NT2/D1 (cell line): ENCODE measurements around the gene KLHL30.
A peak's percentile ranks its signal among the peaks of the same experiment; 100 is the strongest.

Experiments
- DNase-seq: peaks from one replicate; pipeline ENCODE4 v3.0.0-alpha.2; 2011; ENCODE audit warnings: low read depth, low spot score
- H3K27me3 ChIP-seq: 2 replicates; pipeline ENCODE4 v1.6.0; 2011; ENCODE audit warnings: mild to moderate bottlenecking; ENCODE audit not compliant: insufficient read length, insufficient read depth
- H3K36me3 ChIP-seq: 2 replicates; pipeline ENCODE4 v1.6.1; 2011; ENCODE audit warnings: mild to moderate bottlenecking, low read length, mixed read lengths; ENCODE audit not compliant: insufficient read depth, insufficient read length
- H3K4me1 ChIP-seq: 2 replicates; pipeline ENCODE4 v1.5.1; 2011; ENCODE audit not compliant: insufficient read depth, insufficient read length
- H3K4me3 ChIP-seq: 2 replicates; pipeline ENCODE4 v1.5.1; 2011; ENCODE audit warnings: low read depth; ENCODE audit not compliant: insufficient read length
- H3K9ac ChIP-seq: 2 replicates; pipeline ENCODE4 v1.6.0; 2011; ENCODE audit warnings: low read depth; ENCODE audit not compliant: insufficient read length
- H3K9me3 ChIP-seq: 2 replicates; pipeline ENCODE4 v1.5.1; 2011; ENCODE audit warnings: mild to moderate bottlenecking, low read length; ENCODE audit not compliant: insufficient read depth
- SUZ12 ChIP-seq: IDR thresholded peaks from 2 replicates; pipeline ENCODE4 v1.6.1; 2011; ENCODE audit not compliant: insufficient read length, insufficient read depth; ENCODE audit errors: extremely low read depth
- YY1 ChIP-seq: IDR thresholded peaks from 2 replicates; pipeline ENCODE4 v1.6.1; 2011; ENCODE audit not compliant: insufficient read length, insufficient read depth
- ZNF274 ChIP-seq: IDR thresholded peaks from 2 replicates; pipeline ENCODE4 v1.6.1; 2011; ENCODE audit warnings: mild to moderate bottlenecking, low read depth, low read length

The KLHL30 gene

DNA sequence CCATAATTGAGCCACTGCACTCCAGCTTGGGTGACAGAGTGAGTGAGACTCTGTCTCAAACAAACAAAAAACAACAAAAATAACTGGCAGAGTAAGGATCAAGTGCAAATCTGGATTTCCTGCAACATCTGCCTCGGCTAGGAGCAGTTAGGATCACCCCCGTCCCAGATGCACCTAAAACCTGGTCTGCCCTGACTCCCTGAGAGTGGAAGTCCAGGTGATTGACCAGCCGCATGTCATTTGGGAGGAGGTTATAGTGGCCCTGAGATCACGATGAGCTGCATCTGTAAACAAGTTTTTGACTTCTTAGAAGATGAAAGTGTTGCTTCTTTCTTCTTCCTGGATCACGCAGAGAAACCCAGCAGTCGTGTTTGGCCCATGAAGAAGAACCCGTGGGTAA lies 43.3 kb upstream of the KLHL30 start:
- no peak for DNase-seq
- H3K9ac ChIP-seq = no peak overlapping the region
- H3K36me3 ChIP-seq = peaks cover 37% of the 10 kb centered on the region
- peaks cover 16% of the 10 kb centered on the region for H3K4me1 ChIP-seq
- H3K4me3 ChIP-seq = no peak overlapping the region
- H3K9me3 ChIP-seq = no peaks in the 10 kb centered on the region; the same call in 1 of the 2 replicates
- no peaks in the 10 kb centered on the region for H3K27me3 ChIP-seq
- TF ChIP-seq SUZ12 = no peak
- no peak for TF ChIP-seq ZNF274
- no peak for TF ChIP-seq YY1

DNA sequence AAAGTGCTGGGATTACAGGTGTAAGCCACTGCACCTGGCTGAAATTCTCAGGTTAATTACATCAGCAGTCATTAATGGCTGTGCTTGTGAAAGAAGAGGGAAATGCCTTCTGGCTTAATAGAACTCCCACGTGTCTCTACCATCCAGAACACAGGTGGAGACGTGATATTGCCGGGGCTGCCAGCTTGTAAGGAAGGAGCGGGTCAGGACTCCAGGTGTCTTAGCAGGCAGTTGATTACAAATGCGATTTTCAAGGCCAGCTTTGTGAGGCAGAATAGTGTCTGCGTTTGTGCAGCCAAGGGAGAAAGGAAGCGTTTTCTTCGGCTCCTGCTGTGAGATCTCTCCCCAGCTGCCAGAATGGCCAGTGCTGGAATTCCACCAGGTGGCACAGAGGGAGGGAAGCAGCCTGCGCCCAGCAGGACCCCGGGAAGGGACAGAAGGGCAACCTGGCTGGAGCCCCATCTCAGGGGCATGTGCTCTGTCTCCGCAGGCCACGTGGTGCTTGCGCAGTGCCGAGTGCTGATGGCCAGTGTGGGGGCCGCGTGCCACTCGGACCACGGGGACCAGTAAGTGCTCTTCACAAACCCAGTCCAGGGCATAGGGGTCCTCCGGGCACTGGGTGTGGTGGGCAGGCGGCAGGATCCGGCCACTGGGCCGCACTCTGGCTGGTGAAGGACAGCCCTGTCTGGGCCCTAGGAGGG lies 42.0 kb upstream of the KLHL30 start:
- H3K4me3 ChIP-seq = no peak overlapping the region
- H3K9me3 ChIP-seq = no peaks in the 10 kb centered on the region; the same call in 1 of the 2 replicates
- H3K4me1 ChIP-seq = peaks cover 16% of the 10 kb centered on the region
- DNase-seq = no peak
- no peak overlapping the region for H3K9ac ChIP-seq
- H3K36me3 ChIP-seq = peaks cover 35% of the 10 kb centered on the region
- TF ChIP-seq SUZ12 = no peak
- TF ChIP-seq YY1 = no peak
- TF ChIP-seq ZNF274 = no peak
- H3K27me3 ChIP-seq = no peaks in the 10 kb centered on the region

DNA sequence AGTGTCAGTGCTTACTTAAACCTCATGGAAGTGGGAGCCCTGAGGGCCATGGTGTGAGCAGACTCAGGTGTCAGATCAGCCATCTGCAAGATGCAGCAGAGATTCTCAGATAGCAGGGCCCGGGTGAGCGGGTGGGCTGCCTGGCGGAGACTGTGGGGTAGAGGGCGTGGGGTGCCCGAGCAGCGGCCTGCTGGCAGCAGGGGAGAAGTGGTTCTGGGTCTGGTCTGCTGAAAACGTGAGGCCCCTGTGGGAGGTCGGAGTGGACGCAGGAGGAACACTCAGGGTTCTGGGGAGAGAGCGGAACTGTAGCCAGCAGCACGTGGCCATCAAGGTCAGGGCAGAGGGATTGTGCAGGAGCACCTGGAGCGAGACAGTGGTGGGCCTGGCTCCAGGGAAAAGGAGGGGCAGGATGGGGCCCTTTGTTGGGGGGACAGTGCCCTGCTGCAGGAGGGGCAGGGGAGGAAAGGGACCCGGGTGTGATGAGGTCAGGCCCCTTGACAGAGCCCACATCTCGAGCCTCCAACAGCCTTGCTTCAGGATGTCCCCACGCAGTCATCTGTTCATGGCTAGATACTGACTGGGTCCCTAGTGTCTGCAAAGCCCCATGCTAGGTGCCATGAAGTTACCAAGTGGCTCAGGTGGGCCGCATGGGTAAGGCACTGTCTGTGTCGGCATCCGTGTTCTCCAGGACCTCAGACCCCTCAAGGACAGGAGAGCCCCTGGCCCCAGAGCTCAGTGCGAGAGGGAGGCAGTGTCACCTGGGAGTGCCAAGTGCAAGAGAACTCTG lies 41.1 kb upstream of the KLHL30 start:
- TF ChIP-seq SUZ12 (no peak), ZNF274 (no peak), YY1 (no peak)
- DNase-seq = no peak
- Histone ChIP-seq H3K4me3 (no peak overlapping the region), H3K36me3 (peaks cover 31% of the 10 kb centered on the region), H3K9ac (no peak overlapping the region), H3K9me3 (no peaks in the 10 kb centered on the region; the same call in 1 of the 2 replicates), H3K4me1 (peaks cover 16% of the 10 kb centered on the region), H3K27me3 (no peaks in the 10 kb centered on the region)

DNA sequence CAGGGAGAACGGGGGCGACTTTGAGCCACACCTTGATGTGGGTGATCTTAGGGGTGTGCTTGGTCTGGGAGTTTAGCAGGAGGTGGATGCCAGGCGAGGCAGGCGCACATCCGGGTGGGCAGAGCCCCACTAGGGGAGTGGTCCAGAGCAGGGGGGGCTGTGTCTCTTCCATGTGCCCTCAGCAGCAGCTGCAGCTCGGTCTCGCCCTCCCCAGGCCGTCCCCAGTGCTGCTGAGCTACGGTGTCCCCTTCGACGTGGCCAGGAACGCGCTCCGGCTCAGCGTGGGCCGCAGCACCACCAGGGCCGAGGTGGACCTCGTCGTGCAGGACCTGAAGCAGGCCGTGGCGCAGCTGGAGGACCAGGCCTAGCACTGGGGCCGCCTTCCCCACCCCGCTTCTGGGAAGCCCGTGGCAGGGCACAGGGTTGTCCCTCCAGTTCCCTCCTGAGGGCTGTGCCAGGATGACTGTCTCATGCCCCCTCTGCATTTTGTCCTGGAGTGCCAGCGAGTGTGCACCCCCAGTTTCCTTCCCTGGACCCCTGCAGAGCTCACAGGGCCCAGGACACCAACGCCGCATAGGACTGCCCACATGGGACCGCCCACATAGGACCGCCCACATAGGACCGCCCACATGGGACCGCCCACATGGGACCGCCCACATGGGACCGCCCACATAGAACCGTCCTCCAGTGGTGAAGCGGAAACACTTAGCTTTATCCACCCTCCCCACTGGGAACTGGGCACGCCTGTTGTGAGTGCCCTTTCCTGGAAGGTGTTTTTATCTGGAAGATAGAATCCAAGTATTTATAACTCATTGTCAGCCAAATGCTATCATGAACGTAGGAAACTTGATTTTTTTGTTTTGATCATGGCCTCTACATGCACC lies 40.2 kb upstream of the KLHL30 start:
- Histone ChIP-seq H3K36me3 (peaks cover 28% of the 10 kb centered on the region), H3K27me3 (no peaks in the 10 kb centered on the region), H3K4me1 (peaks cover 16% of the 10 kb centered on the region), H3K4me3 (no peak overlapping the region), H3K9me3 (no peaks in the 10 kb centered on the region; the same call in 1 of the 2 replicates), H3K9ac (no peak overlapping the region)
- TF ChIP-seq SUZ12 (no peak), ZNF274 (no peak), YY1 (no peak)
- DNase-seq = peak; percentile 79

DNA sequence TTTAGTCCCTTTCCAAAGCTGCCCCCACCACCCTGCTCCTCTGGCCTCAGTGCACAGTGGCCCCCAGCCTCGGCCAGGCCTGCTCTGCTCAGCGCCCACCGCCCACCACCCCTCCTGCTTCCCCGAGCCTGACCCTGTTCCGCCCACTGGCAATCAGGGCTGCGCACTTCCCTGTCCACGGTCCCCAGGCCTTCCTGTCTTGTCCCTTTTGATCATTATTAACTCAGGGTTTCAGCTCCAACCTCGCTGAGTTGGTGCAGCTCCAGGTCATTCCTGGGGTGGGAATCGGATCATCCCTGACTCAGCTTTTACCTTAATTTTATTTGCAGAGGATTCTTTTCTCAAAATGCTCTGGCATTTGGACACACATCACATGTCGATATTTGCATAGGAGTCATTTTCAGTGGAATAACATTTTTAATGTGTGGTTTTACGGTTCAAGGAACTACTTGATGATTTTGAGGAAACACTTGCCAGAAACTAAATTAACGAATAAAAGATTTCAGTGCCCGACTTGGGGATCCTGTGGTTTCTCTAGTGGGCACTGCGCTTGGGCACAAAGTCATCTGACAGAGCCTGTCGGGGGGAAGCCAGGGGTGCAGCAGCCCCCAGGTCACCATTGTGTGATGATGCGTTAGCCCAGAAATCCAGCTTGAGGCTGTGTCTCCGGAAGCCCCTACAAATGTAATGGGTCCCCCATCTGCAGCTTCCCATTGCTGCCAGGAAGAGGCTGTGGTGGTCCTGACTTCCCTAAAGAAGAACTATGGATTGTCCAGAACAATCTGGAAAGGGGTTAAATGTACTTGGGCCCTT lies 39.4 kb upstream of the KLHL30 start:
- TF ChIP-seq SUZ12 (no peak), YY1 (no peak), ZNF274 (no peak)
- H3K27me3 ChIP-seq = no peaks in the 10 kb centered on the region
- no peak overlapping the region for H3K9ac ChIP-seq
- no peaks in the 10 kb centered on the region; the same call in 1 of the 2 replicates for H3K9me3 ChIP-seq
- peaks cover 27% of the 10 kb centered on the region for H3K36me3 ChIP-seq
- H3K4me1 ChIP-seq = peaks cover 13% of the 10 kb centered on the region
- no peak overlapping the region for H3K4me3 ChIP-seq
- no peak for DNase-seq

DNA sequence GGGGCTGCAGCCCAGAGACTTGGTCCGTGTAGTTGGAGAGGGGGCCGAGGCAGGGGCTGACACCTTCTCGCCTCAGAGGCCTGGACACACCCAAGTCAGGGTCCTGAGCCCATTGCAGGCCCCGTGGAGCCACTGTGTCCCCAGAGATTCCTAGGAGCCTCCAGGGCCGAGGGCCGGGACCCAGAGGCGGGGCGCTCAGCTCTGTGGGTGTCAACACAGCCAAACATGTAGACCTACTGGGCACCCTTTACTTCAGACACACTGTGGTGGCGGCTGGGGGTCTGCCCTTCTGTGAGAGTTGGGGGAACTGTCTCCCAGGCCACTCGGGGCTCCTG lies 38.8 kb upstream of the KLHL30 start:
- no peak overlapping the region for H3K9ac ChIP-seq
- no peak for TF ChIP-seq YY1
- no peak for TF ChIP-seq ZNF274
- no peak for TF ChIP-seq SUZ12
- no peak for DNase-seq
- H3K4me3 ChIP-seq = no peak overlapping the region
- H3K9me3 ChIP-seq = no peaks in the 10 kb centered on the region; the same call in 1 of the 2 replicates
- H3K27me3 ChIP-seq = no peaks in the 10 kb centered on the region
- peaks cover 22% of the 10 kb centered on the region for H3K36me3 ChIP-seq
- H3K4me1 ChIP-seq = peaks cover 13% of the 10 kb centered on the region
